Endothelial cell of umbilical vein (primary cell): ENCODE measurements around the gene AKNA.

Experiments used
- EZH2 ChIP-seq: IDR thresholded peaks from 2 replicates; pipeline ENCODE4 v1.6.1; 2012; ENCODE audit warnings: borderline replicate concordance, low read depth, mild to moderate bottlenecking, moderate library complexity, low read length, inconsistent platforms; ENCODE audit not compliant: severe bottlenecking
- FOS ChIP-seq: IDR thresholded peaks from 2 replicates; pipeline ENCODE4 v1.6.1; 2011; ENCODE audit warnings: mild to moderate bottlenecking, low read length, moderate library complexity, borderline replicate concordance; ENCODE audit not compliant: insufficient read depth
- GATA2 ChIP-seq: IDR thresholded peaks from 2 replicates; pipeline ENCODE4 v1.7.0; 2011; ENCODE audit warnings: low read depth, mild to moderate bottlenecking, moderate library complexity, mixed read lengths, low read length; ENCODE audit not compliant: insufficient read length, insufficient read depth
- JUN ChIP-seq: IDR thresholded peaks from 2 replicates; pipeline ENCODE4 v1.6.1; 2011; ENCODE audit warnings: borderline replicate concordance, low read depth; ENCODE audit not compliant: insufficient read length, insufficient read depth
- MYC ChIP-seq: IDR thresholded peaks from one replicate; pipeline ENCODE4 v1.6.1; 2011; ENCODE audit warnings: mild to moderate bottlenecking, low read depth, low read length
- POLR2A ChIP-seq: IDR thresholded peaks from 2 replicates; pipeline ENCODE4 v1.6.1; 2012; ENCODE audit warnings: low read depth, mild to moderate bottlenecking, control low read depth, low read length
- POLR2AphosphoS5 ChIP-seq: IDR thresholded peaks from 2 replicates; pipeline ENCODE4 v1.6.1; 2012; ENCODE audit warnings: low read depth, mild to moderate bottlenecking, control low read depth, low read length, moderate library complexity; ENCODE audit not compliant: insufficient read depth
- TF ChIP-seq, protein P1 (sequence below), 2 donors: IDR thresholded peaks; 1 replicate in 1 of 2; 2 replicates in 1 of 2; pipeline ENCODE4 v1.5.1; 2011; ENCODE audit warnings: low read length in 2 of 2, mild to moderate bottlenecking in 2 of 2, moderate library complexity in 2 of 2, control low read depth in 1 of 2, inconsistent platforms in 1 of 2, low read depth in 1 of 2; ENCODE audit not compliant: insufficient read depth in 1 of 2; ENCODE audit errors: extremely low read depth in 1 of 2
- TF ChIP-seq, protein P2 (sequence below): IDR thresholded peaks from 2 replicates; pipeline ENCODE4 v1.6.1; 2011; ENCODE audit not compliant: insufficient read depth, insufficient read length

DNA sequence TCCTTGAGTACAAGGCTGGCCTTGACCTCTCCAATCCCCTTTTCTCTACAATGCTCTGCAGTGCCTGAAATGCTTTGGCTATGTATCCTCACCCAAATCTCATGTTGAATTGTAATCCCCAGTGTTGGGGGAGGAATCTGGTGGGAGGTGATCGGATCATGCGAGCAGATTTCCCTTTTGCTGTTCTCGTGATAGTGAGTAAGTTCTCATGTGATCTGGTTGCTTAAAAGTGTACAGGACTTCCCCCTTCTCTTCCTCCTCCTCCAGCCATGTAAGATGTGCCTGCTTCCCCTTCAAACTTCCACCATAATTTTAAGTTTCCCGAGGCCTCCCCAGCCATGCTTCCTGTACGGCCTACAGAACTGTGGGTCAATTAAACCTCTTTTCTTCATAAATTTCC is 28.5 kb upstream of the AKNA start:
- TF ChIP-seq JUN (no peak), EZH2 (no peak), POLR2AphosphoS5 (no peak), POLR2A (no peak), GATA2 (no peak), MYC (no peak), FOS (no peak)
- TF ChIP-seq, protein P1, sequence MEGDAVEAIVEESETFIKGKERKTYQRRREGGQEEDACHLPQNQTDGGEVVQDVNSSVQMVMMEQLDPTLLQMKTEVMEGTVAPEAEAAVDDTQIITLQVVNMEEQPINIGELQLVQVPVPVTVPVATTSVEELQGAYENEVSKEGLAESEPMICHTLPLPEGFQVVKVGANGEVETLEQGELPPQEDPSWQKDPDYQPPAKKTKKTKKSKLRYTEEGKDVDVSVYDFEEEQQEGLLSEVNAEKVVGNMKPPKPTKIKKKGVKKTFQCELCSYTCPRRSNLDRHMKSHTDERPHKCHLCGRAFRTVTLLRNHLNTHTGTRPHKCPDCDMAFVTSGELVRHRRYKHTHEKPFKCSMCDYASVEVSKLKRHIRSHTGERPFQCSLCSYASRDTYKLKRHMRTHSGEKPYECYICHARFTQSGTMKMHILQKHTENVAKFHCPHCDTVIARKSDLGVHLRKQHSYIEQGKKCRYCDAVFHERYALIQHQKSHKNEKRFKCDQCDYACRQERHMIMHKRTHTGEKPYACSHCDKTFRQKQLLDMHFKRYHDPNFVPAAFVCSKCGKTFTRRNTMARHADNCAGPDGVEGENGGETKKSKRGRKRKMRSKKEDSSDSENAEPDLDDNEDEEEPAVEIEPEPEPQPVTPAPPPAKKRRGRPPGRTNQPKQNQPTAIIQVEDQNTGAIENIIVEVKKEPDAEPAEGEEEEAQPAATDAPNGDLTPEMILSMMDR (IDR thresholded peaks at IDR 0.05; ENCODE audit: extremely low read depth in 1 of 2, insufficient read depth in 1 of 2, low read depth in 1 of 2, low read length in 2 of 2): no peak
- TF ChIP-seq, protein P2, sequence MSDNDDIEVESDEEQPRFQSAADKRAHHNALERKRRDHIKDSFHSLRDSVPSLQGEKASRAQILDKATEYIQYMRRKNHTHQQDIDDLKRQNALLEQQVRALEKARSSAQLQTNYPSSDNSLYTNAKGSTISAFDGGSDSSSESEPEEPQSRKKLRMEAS: no peak
